Endothelial cell (in vitro differentiated cells): Measurements from ENCODE around the gene RASAL2. TPM values are rescaled to one million over a fixed set of nuclear protein-coding genes. Genes with fewer than 3 reads are reported as not detected.

Experiments used
- DNase-seq: peaks from one replicate; pipeline ENCODE4 v3.0.0; 2021; ENCODE audit warnings: low spot score
- H3K27ac Mint-ChIP-seq: one replicate; pipeline ENCODE4 v1.8.0; 2021; ENCODE audit warnings: mixed read lengths, inconsistent platforms; ENCODE audit not compliant: unreplicated experiment
- H3K27me3 Mint-ChIP-seq: one replicate; pipeline ENCODE4 v1.8.0; 2021; ENCODE audit warnings: mild to moderate bottlenecking, moderate library complexity, mixed read lengths, inconsistent platforms; ENCODE audit not compliant: unreplicated experiment
- H3K36me3 Mint-ChIP-seq: one replicate; pipeline ENCODE4 v1.8.0; 2021; ENCODE audit warnings: mild to moderate bottlenecking, low read depth, mixed read lengths, inconsistent platforms; ENCODE audit not compliant: unreplicated experiment
- H3K4me1 Mint-ChIP-seq: one replicate; pipeline ENCODE4 v1.8.0; 2021; ENCODE audit warnings: mild to moderate bottlenecking, mixed read lengths, inconsistent platforms; ENCODE audit not compliant: unreplicated experiment
- H3K4me3 Mint-ChIP-seq: one replicate; pipeline ENCODE4 v1.8.0; 2021; ENCODE audit warnings: mild to moderate bottlenecking, mixed read lengths, inconsistent platforms; ENCODE audit not compliant: unreplicated experiment
- H3K9me3 Mint-ChIP-seq: one replicate; pipeline ENCODE4 v1.8.0; 2021; ENCODE audit warnings: mixed read lengths, inconsistent platforms; ENCODE audit not compliant: unreplicated experiment
- CTCF ChIP-seq: fragments of 200-600 bp; sonication (generic); IDR thresholded peaks from one replicate; pipeline ENCODE4 v1.5.0; 2021; ENCODE audit warnings: antibody characterized with exemption; ENCODE audit not compliant: unreplicated experiment
- total RNA-seq: library from RNA; stranded (reverse); fragmentation: NEBNext Ultra II Directional; extraction: Animal tissue kit (Norgen Biotek cat#: 25700); gene quantifications from one replicate; pipeline ENCODE4 v1.2.1, GENCODE V29; 2021; ENCODE audit not compliant: unreplicated experiment

Gene RASAL2
- total RNA-seq, 1 donor from 2014 or later: 82.1 TPM

GRCh38 chr1:178470411-178470960, 376.6 kb downstream of the RASAL2 start:
- no peak for TF ChIP-seq CTCF
- DNase-seq: no peak
- Mint-ChIP-seq H3K4me3 (no peak overlapping the region), H3K27me3 (peaks cover 4% of the 10 kb centered on the region), H3K36me3 (peaks cover 55% of the 10 kb centered on the region), H3K4me1 (peaks cover 30% of the 10 kb centered on the region), H3K27ac (no peak overlapping the region), H3K9me3 (no peaks in the 10 kb centered on the region)

GRCh38 chr1:178472531-178472930, 378.6 kb downstream of the RASAL2 start:
- no peak for TF ChIP-seq CTCF
- H3K36me3 Mint-ChIP-seq: peaks cover 55% of the 10 kb centered on the region
- H3K4me1 Mint-ChIP-seq: peaks cover 28% of the 10 kb centered on the region
- DNase-seq: no peak
- H3K27ac Mint-ChIP-seq: no peak overlapping the region
- H3K9me3 Mint-ChIP-seq: no peaks in the 10 kb centered on the region
- no peaks in the 10 kb centered on the region for H3K27me3 Mint-ChIP-seq
- H3K4me3 Mint-ChIP-seq: no peak overlapping the region

- H3K27ac Mint-ChIP-seq: no peak overlapping the region
- no peak for TF ChIP-seq CTCF
- H3K9me3 Mint-ChIP-seq: no peaks in the 10 kb centered on the region
- DNase-seq: no peak
- H3K36me3 Mint-ChIP-seq: peaks cover 53% of the 10 kb centered on the region
- H3K4me3 Mint-ChIP-seq: no peak overlapping the region
- peaks cover 5% of the 10 kb centered on the region for H3K27me3 Mint-ChIP-seq
- peaks cover 28% of the 10 kb centered on the region for H3K4me1 Mint-ChIP-seq
Observed at GRCh38 chr1:178477373-178477772, 383.5 kb downstream of the RASAL2 start.

GRCh38 chr1:178477841-178478240, 383.9 kb downstream of the RASAL2 start:
- DNase-seq: no peak
- H3K27me3 Mint-ChIP-seq: peaks cover 5% of the 10 kb centered on the region
- peaks cover 53% of the 10 kb centered on the region for H3K36me3 Mint-ChIP-seq
- peaks cover 23% of the 10 kb centered on the region for H3K4me1 Mint-ChIP-seq
- no peak overlapping the region for H3K27ac Mint-ChIP-seq
- H3K9me3 Mint-ChIP-seq: no peaks in the 10 kb centered on the region
- TF ChIP-seq CTCF: no peak
- no peak overlapping the region for H3K4me3 Mint-ChIP-seq

- no peak for DNase-seq
- Mint-ChIP-seq H3K27ac (peak overlapping the region; percentile 44), H3K27me3 (peaks cover 22% of the 10 kb centered on the region), H3K4me3 (peak overlapping the region; percentile 50), H3K36me3 (peaks cover 35% of the 10 kb centered on the region), H3K9me3 (no peaks in the 10 kb centered on the region), H3K4me1 (peaks cover 35% of the 10 kb centered on the region)
- TF ChIP-seq CTCF: no peak
Observed at GRCh38 chr1:178483251-178483957, 389.5 kb downstream of the RASAL2 start.
